Measurements from ENCODE around the gene UCMA.

Gene UCMA

GRCh38 chr10:13231808-13232207, 2.4 kb downstream of the UCMA start:
- no peak for DNase-seq

- DNase-seq = no peak
Observed at GRCh38 chr10:13231190-13231589, 3.0 kb downstream of the UCMA start.

- DNase-seq = no peak
Observed at GRCh38 chr10:13227031-13227430, 7.1 kb downstream of the UCMA start.

- DNase-seq = no peak
Observed at GRCh38 chr10:13225601-13226000, 8.6 kb downstream of the UCMA start.

GRCh38 chr10:13224210-13224995, 9.8 kb downstream of the UCMA start:
- no peak for DNase-seq

GRCh38 chr10:13223241-13223640, 10.9 kb downstream of the UCMA start:
- DNase-seq = no peak

- no peak for DNase-seq
Observed at GRCh38 chr10:13222566-13222965, 11.6 kb downstream of the UCMA start.

- DNase-seq = no peak
Observed at GRCh38 chr10:13222151-13222550, 12.0 kb downstream of the UCMA start.

GRCh38 chr10:13221572-13221971, 12.6 kb downstream of the UCMA start:
- DNase-seq = no peak

- no peak for DNase-seq
Observed at GRCh38 chr10:13219685-13220670, 14.2 kb downstream of the UCMA start.

- DNase-seq = no peak
Observed at GRCh38 chr10:13218878-13219277, 15.3 kb downstream of the UCMA start.

GRCh38 chr10:13213163-13213562, 21.0 kb downstream of the UCMA start:
- no peak for DNase-seq

- DNase-seq = no peak
Observed at GRCh38 chr10:13206546-13207443, 27.4 kb downstream of the UCMA start.

- DNase-seq = no peak
Observed at GRCh38 chr10:13206091-13206490, 28.1 kb downstream of the UCMA start.

GRCh38 chr10:13201132-13201531, 33.0 kb downstream of the UCMA start:
- no peak for DNase-seq

- no peak for DNase-seq
Observed at GRCh38 chr10:13195016-13195415, 39.2 kb downstream of the UCMA start.

- DNase-seq = no peak
Observed at GRCh38 chr10:13193637-13194036, 40.5 kb downstream of the UCMA start.

GRCh38 chr10:13191362-13191761, 42.8 kb downstream of the UCMA start:
- DNase-seq = no peak

GRCh38 chr10:13190816-13191215, 43.4 kb downstream of the UCMA start:
- no peak for DNase-seq

GRCh38 chr10:13189961-13190360, 44.2 kb downstream of the UCMA start:
- DNase-seq = no peak

GRCh38 chr10:13188593-13188992, 45.6 kb downstream of the UCMA start:
- DNase-seq = no peak

GRCh38 chr10:13187135-13187534, 47.0 kb downstream of the UCMA start:
- no peak for DNase-seq
